Lung microvascular endothelial cell (primary cell): ENCODE results near the gene PIGM. TPM values are rescaled to one million over a fixed set of nuclear protein-coding genes. Genes with fewer than 3 reads are reported as not detected.

ENCODE experiments used
- DNase-seq, 2 donors: peaks; one replicate each; pipeline versions ENCODE4 v3.0.0 to v3.0.0-alpha.2; 2010; ENCODE audit warnings: low read depth in 2 of 2
- total RNA-seq: library from RNA; depleted of rRNA; stranded (reverse); fragments of >200 nt; gene quantifications from 2 replicates; pipeline ENCODE4 v1.2.1, GENCODE V29; 2014

The PIGM gene
- 2.2 and 3.4 TPM in 2 replicates for total RNA-seq

GRCh38 chr1:160031365-160032164 lies at the start of gene PIGM:
PIGM (minus strand) TSS chr1:160031990; CDS start chr1:160031739, 251 bp downstream.
- DNase-seq, result peak; percentile 72 to 86

- DNase-seq, result no peak
Observed at GRCh38 chr1:160081261-160081936, 49.6 kb upstream of the PIGM start, which contains the start of gene KCNJ9. KCNJ9 (plus strand) TSS chr1:160081538; CDS start chr1:160084031, 2,493 bp downstream.

GRCh38 chr1:160080381-160081100 lies 48.8 kb upstream of the PIGM start:
- DNase-seq, result no peak

- no peak for DNase-seq
Observed at GRCh38 chr1:160079448-160079847, 47.7 kb upstream of the PIGM start.

GRCh38 chr1:160078512-160079195 lies 46.9 kb upstream of the PIGM start:
- DNase-seq, result peak; percentile 30 to 35

GRCh38 chr1:160077486-160077885 lies 45.7 kb upstream of the PIGM start:
- no peak for DNase-seq

- no peak for DNase-seq
Observed at GRCh38 chr1:160076295-160076694, 44.5 kb upstream of the PIGM start.

GRCh38 chr1:160075836-160076235 lies 44.0 kb upstream of the PIGM start:
- no peak for DNase-seq

- no peak for DNase-seq
Observed at GRCh38 chr1:160074865-160075264, 43.1 kb upstream of the PIGM start.

- no peak for DNase-seq
Observed at GRCh38 chr1:160071289-160071688, 39.5 kb upstream of the PIGM start.

- peak; percentile 47 to 66 for DNase-seq
Observed at GRCh38 chr1:160070243-160071163, 38.7 kb upstream of the PIGM start.

- DNase-seq, result no peak
Observed at GRCh38 chr1:160069460-160070231, 37.9 kb upstream of the PIGM start, which contains the start of gene KCNJ10. KCNJ10 (minus strand) TSS chr1:160070160; CDS start chr1:160042532, 27,628 bp downstream.

- no peak for DNase-seq
Observed at GRCh38 chr1:160068225-160068624, 36.4 kb upstream of the PIGM start.

- DNase-seq, result no peak
Observed at GRCh38 chr1:160066829-160067745, 35.3 kb upstream of the PIGM start.

- no peak for DNase-seq
Observed at GRCh38 chr1:160064746-160065145, 33.0 kb upstream of the PIGM start.

- no peak for DNase-seq
Observed at GRCh38 chr1:160064164-160064563, 32.4 kb upstream of the PIGM start.

GRCh38 chr1:160063176-160063575 lies 31.4 kb upstream of the PIGM start:
- DNase-seq, result no peak

- DNase-seq, result no peak
Observed at GRCh38 chr1:160062230-160062532, 30.4 kb upstream of the PIGM start.
